HL-60 (cell line): ENCODE data around the gene LCOR.

Experiments
- DNase-seq, 2 experiments: peaks; one replicate each; pipeline ENCODE4 v3.0.0-alpha.2; 2010 to 2020; ENCODE audit warnings: low read depth in 1 of 2, low spot score in 1 of 2
- H3K27ac ChIP-seq: fragments of 250-450 bp; sonication (Bioruptor Pico); replicated peaks from 2 replicates; pipeline ENCODE4 v1.5.1; 2020; ENCODE audit warnings: mild to moderate bottlenecking, moderate library complexity
- H3K27me3 ChIP-seq: fragments of 250-450 bp; sonication (Bioruptor Pico); 2 replicates; pipeline ENCODE4 v1.5.1; 2021; ENCODE audit warnings: mild to moderate bottlenecking, moderate library complexity; ENCODE audit not compliant: insufficient read depth, poor library complexity, severe bottlenecking
- H3K4me3 ChIP-seq: replicated peaks from 2 replicates; pipeline ENCODE4 v1.5.1; 2011; ENCODE audit warnings: mild to moderate bottlenecking, control low read depth, low read length; ENCODE audit not compliant: insufficient read depth
- CTCF ChIP-seq: IDR thresholded peaks from one replicate; pipeline ENCODE4 v1.5.1; 2011; ENCODE audit warnings: low read length, control low read depth, inconsistent platforms; ENCODE audit not compliant: insufficient read depth
- GABPA ChIP-seq: IDR thresholded peaks from 2 replicates; pipeline ENCODE4 v1.6.1; 2012; ENCODE audit warnings: low read depth
- POLR2AphosphoS5 ChIP-seq: IDR thresholded peaks from 2 replicates; pipeline ENCODE4 v1.6.1; 2012; ENCODE audit warnings: low read depth
- SPI1 ChIP-seq: IDR thresholded peaks from 2 replicates; pipeline ENCODE4 v1.6.1; 2012; ENCODE audit warnings: low read depth, mild to moderate bottlenecking, borderline replicate concordance
- TF ChIP-seq, protein P1 (sequence below): IDR thresholded peaks from 2 replicates; pipeline ENCODE4 v1.6.1; 2012; ENCODE audit warnings: low read depth; ENCODE audit not compliant: insufficient replicate concordance

LCOR gene

DNA sequence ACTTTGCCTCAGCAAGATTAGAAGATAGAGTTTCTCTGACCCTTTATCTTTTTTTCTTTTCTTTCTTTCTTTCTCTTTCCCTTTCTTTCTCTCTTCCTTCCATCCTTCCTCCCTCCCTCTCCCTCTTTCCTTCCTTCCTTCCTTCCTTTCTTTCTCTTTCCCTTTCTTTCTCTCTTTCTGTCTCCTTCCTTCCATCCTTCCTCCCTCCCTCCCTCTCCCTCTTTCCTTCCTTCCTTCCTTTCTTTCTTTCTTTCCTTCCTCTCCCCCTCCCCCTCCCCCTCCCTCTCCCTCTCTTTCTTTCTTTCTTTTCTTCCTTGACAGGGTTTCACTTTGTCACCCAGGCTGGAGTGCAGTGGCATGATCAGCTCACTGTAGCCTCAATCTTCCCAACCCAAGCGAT, 40.2 kb upstream of the LCOR start:
- no peak overlapping the region for H3K27ac ChIP-seq
- DNase-seq, result no peak
- H3K4me3 ChIP-seq, result no peak overlapping the region
- TF ChIP-seq POLR2AphosphoS5 (no peak), GABPA (no peak), SPI1 (no peak), CTCF (no peak)
- H3K27me3 ChIP-seq, result no peaks in the 10 kb centered on the region

DNA sequence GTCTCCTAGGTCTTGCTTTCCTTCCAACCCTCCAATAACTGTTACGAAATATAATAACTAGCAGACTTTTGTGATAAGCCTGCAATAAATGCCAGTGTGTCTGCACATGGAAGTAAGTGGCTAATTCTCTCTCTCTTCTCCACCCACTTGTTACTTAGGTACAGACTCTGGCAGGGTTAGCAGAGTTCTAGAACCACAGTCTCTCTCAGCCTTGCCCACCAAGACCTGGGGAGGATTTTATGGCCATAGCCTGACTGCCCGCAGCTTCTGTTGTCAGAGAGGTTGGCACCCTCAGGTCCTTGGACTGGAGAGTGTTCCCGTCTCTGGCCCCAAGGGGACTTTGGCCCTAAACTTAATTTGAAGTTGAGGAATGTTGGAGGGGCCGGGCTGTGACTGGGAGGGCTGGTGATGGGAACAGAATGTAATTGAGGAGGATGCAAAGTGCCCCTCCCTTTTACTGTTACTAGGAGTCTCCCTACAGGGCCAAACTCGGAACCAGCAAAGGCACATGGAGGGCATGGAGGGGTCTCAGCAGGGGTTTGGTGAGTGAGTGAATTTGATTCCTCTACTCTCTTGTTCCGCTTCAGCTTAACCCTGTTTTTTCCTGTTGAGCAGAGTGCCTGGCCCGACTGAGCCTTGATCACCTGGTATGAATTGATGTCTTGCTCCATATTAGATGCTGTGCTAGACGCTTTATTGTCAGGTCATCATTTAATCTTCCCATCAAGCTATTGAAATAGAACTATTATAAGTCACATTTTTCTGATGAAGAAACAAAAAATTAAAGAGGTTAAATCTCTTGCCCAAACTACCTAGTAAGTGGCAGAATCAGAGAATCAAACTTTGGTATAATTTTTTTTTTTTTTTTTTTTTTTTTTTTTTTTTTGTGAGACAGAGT, 37.0 kb upstream of the LCOR start:
- TF ChIP-seq POLR2AphosphoS5 (no peak), CTCF (no peak), GABPA (no peak), SPI1 (no peak)
- TF ChIP-seq, protein P1, sequence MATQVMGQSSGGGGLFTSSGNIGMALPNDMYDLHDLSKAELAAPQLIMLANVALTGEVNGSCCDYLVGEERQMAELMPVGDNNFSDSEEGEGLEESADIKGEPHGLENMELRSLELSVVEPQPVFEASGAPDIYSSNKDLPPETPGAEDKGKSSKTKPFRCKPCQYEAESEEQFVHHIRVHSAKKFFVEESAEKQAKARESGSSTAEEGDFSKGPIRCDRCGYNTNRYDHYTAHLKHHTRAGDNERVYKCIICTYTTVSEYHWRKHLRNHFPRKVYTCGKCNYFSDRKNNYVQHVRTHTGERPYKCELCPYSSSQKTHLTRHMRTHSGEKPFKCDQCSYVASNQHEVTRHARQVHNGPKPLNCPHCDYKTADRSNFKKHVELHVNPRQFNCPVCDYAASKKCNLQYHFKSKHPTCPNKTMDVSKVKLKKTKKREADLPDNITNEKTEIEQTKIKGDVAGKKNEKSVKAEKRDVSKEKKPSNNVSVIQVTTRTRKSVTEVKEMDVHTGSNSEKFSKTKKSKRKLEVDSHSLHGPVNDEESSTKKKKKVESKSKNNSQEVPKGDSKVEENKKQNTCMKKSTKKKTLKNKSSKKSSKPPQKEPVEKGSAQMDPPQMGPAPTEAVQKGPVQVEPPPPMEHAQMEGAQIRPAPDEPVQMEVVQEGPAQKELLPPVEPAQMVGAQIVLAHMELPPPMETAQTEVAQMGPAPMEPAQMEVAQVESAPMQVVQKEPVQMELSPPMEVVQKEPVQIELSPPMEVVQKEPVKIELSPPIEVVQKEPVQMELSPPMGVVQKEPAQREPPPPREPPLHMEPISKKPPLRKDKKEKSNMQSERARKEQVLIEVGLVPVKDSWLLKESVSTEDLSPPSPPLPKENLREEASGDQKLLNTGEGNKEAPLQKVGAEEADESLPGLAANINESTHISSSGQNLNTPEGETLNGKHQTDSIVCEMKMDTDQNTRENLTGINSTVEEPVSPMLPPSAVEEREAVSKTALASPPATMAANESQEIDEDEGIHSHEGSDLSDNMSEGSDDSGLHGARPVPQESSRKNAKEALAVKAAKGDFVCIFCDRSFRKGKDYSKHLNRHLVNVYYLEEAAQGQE, result no peak
- no peak overlapping the region for H3K27ac ChIP-seq
- no peaks in the 10 kb centered on the region for H3K27me3 ChIP-seq
- no peak for DNase-seq
- no peak overlapping the region for H3K4me3 ChIP-seq

DNA sequence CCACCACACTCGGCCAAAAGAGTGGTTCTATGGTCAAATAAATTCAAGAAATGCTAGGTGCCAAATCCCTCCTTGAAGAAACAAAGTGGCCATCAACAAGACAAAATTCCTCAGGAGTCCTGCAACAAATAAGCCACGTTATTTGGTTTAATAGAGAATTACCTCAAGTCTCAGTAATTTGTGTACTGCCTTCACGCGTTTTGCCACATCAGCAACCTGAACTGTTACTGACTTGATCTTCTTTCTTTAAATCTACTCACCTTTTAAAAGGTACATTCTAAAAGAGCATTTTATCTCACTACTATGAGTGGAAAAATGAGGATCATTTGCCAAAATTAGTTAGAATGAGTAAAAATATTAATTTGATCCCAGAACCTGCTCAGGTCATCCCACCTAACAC, 34.6 kb upstream of the LCOR start:
- TF ChIP-seq SPI1 (no peak), CTCF (no peak), POLR2AphosphoS5 (no peak), GABPA (no peak)
- TF ChIP-seq, protein P1, result no peak
- Histone ChIP-seq H3K4me3 (no peak overlapping the region), H3K27me3 (no peaks in the 10 kb centered on the region), H3K27ac (no peak overlapping the region)
- no peak for DNase-seq

- Histone ChIP-seq H3K27ac (no peak overlapping the region), H3K27me3 (no peaks in the 10 kb centered on the region), H3K4me3 (no peak overlapping the region)
- no peak for DNase-seq
- no peak for TF ChIP-seq SPI1
These were observed 28.8 kb upstream of the LCOR start for GRCh38 chr10:96803288-96803664.
